Activated T-helper 9 cell treated with anti-CD3 and anti-CD28 coated beads, Interleukin-2, amount 50 U/mL, for 16 hours (primary cell): Measurements from ENCODE around the gene PRSS1.
"Not testable (repeated sequence)": the region's sequence is repeated elsewhere in the genome, so short reads cannot be mapped to it uniquely, and the experiment has no call there.

Experiments used
- DNase-seq: peaks from one replicate; pipeline ENCODE4 v3.0.0-alpha.2; 2020; ENCODE audit warnings: low read depth

The PRSS1 gene

GRCh38 chr7:142773937-142774744, 24.9 kb downstream of the PRSS1 start:
- no peak for DNase-seq

DNA sequence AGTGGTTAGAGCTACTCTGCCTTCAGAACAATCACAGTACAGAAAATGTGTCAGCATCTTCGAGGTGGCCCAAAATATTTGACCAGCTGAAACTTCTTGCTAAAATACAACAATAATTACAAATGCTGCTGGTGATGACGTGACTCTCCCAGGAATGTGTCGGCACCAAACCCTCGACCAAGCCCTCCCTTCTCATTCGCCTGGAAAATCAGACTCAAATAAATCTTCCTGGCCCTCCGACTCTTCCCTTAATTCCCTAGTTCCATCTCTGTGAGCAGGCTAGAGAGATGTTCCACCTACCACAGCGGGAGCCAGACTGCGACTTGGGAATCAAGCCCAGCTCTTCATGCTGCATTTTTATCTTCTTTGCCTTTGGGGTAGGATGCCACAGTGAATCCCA, 25.6 kb downstream of the PRSS1 start:
- no peak for DNase-seq

DNA sequence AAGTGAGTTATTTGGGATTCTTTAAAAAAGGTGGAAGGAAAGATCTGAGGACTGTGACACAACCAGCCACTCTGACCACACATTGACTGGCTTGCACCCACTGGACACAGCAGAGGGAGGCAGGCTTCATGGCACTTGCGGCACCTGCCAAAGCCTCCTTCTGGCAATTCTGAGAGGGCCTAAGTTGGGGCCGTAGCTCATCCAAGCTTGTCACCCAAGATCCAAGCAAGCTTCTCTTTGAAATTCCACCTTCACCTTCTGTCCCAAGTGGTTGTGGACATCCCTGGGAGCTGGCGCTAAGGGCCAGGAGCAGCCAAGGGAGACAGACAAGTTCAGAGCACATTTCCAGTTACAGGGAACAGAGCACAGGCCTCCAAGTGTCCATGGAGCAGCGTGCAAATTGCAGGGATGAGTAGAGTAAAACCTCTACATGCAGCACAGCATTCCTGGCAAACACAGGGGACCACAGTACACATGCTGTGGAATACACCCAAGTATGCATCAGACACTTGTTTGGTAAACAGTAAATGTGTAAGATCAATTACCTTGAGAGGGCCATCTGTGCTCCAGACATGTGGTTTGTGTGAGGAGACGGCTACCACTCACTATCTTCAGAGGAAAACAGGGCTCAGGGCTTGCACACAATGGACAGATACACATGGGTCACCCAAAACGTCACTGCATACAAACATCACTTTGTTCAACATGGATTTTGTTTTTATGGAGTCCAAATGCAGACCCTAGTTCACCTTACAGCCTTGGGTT, 26.3 kb downstream of the PRSS1 start:
- not testable (repeated sequence) for DNase-seq

GRCh38 chr7:142776206-142776844, 27.1 kb downstream of the PRSS1 start:
- DNase-seq, result no peak

DNA sequence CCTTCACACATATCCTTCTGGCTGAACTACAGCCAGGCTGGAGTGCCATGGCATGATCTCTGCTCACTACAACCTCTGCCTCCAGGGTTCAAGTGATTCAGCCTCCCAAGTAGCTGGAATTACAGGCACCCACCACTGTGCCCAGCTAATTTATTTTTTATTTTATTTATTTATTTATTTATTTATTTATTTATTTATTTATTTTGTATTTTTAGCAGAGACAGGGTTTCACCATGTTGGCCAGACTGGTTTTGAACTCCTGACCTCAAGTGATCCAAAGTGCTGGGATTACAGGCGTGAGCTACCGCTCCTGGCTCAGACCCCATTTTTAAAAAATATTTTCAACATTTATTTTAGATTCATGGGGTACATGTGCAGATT, 27.6 kb downstream of the PRSS1 start:
- DNase-seq, result not testable (repeated sequence)

GRCh38 chr7:142777318-142777717, 28.0 kb downstream of the PRSS1 start:
- DNase-seq, result no peak

DNA sequence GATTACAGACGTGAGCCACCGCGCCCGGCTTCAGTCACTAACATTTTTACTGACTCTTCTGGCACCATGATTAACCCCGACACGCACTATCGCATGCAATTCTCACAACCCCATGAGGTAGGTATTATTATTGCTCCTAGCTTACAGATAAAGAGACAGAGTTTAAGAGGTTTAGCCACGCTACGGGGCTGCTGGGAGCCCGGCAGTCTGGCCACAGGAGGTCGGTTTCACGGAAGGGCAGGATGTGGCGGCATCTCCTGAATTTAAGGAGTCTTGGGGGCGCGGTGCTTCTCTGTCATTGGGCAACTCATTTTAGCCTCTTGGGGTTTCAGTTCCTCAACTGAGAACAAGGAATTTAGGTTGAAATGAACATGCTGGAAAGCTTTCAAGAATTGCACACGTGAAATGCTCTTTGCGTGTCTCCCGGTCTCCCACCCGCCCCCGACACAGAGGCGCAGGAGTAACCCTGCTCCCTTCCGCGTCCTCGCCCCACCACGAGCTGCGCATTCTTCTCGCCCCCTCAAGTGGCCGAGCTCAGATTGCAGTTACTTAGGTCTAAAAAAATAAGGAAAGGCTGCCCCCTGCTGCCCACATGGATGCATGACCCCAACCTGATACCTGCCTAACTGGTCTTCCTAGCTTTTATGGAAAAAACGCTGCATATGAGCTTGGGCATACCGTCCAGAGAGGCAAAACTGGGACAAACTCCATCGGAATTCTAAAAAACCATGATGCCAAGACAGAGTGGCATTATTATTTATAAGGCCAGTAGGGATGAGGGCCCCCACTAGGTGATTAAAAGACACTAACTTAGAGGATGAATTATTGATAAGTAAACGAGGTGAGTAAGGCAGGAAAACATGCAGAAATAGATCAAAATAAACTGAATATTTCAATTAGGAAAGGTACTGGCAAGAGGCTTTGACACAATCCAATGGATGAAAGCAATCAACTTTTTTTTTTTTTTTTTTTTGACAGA, 33.9 kb downstream of the PRSS1 start:
- peak; percentile 61 for DNase-seq

- DNase-seq, result no peak
These were observed 34.8 kb downstream of the PRSS1 start for GRCh38 chr7:142784096-142784495.

DNA sequence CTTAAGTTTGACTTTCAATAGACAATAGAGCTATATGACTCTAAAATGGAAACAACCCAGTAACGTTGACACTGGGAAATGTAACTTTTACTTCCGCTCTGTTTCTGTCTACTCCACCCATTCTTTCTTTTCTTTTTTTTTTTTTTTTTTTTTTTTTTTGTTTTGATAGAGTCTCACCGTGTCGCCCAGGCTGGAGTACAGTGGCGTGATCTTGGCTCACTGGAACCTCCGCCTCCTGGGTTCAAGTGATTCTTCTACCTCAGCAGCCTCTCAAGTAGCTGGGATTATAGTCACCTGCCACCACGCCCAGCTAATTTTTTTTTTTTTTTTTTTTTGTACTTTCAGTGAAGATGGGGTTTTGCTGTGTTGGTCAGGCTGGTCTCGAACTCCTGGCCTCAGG, 35.4 kb downstream of the PRSS1 start:
- DNase-seq, result no peak

- DNase-seq, result peak; percentile 66
These were observed 36.6 kb downstream of the PRSS1 start for GRCh38 chr7:142785841-142786250.

DNA sequence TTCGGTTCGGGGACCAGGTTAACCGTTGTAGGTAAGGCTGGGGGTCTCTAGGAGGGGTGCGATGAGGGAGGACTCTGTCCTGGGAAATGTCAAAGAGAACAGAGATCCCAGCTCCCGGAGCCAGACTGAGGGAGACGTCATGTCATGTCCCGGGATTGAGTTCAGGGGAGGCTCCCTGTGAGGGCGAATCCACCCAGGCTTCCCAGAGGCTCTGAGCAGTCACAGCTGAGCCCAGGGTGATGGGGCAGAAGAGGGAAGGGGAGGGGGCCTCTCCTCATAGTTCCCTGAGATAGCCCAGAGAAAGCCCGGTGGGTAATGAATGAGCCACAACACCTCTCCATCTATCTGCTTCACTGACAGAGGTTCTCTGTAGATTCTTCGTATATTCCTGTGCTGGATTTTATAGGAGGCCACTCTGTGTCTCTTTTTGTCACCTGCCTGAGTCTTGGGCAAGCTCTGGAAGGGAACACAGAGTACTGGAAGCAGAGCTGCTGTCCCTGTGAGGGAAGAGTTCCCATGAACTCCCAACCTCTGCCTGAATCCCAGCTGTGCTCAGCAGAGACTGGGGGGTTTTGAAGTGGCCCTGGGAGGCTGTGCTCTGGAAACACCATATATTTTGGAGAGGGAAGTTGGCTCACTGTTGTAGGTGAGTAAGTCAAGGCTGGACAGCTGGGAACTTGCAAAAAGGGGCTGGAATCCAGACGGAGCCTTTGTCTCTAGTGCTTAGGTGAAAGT, 37.9 kb downstream of the PRSS1 start:
- DNase-seq, result no peak

- no peak for DNase-seq
These were observed 38.5 kb downstream of the PRSS1 start for GRCh38 chr7:142787783-142788182.

GRCh38 chr7:142788303-142789289, 39.3 kb downstream of the PRSS1 start:
- no peak for DNase-seq

DNA sequence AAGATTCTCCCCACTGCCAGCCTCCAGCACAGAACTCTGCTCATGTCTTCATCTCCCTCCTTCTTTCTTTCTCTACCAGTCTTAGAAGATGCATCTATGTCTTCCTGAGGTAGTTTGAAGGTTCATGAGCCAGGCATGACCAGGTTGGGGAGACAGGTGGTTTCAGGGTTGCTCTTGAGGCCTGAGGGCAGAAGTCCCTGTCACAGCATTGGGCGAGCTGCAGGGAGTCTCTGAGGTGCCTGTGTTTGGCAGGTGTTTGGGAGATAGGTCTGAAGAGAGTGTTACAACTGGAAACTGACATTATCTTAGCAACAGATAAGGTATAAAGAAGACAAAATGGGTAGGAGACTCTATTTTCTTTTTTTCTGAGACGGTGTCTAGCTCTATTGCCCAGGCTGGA, 40.2 kb downstream of the PRSS1 start:
- DNase-seq, result no peak

DNA sequence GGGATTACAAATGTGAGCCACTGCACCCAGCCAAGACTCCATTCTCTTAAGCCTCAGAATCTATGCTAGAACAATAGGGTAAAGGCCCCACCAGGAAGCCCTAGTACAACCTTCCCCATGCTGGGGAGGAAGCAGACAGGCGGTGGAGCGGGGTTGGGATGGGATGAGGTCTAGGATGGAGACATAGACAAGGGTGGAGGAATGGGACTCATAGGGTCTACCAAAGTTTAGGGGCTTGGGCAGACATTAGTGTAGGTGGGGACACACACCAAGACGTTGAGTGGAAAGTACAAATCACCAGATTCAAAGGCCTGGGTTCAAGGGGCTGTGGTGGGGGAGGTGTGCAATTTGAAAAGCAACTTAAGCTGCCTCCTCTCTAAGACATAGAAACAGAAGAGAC, 40.8 kb downstream of the PRSS1 start:
- no peak for DNase-seq

GRCh38 chr7:142790555-142790954, 41.3 kb downstream of the PRSS1 start:
- no peak for DNase-seq

GRCh38 chr7:142791502-142791901, 42.2 kb downstream of the PRSS1 start:
- no peak for DNase-seq

DNA sequence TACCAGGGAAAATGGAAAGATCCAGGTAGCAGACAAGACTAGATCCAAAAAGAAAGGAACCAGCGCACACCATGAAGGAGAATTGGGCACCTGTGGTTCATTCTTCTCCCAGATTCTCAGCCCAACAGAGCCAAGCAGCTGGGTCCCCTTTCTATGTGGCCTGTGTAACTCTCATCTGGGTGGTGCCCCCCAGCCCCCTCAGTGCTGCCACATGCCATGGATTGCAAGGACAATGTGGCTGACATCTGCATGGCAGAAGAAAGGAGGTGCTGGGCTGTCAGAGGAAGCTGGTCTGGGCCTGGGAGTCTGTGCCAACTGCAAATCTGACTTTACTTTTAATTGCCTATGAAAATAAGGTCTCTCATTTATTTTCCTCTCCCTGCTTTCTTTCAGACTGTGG, 42.9 kb downstream of the PRSS1 start:
- DNase-seq, result no peak

DNA sequence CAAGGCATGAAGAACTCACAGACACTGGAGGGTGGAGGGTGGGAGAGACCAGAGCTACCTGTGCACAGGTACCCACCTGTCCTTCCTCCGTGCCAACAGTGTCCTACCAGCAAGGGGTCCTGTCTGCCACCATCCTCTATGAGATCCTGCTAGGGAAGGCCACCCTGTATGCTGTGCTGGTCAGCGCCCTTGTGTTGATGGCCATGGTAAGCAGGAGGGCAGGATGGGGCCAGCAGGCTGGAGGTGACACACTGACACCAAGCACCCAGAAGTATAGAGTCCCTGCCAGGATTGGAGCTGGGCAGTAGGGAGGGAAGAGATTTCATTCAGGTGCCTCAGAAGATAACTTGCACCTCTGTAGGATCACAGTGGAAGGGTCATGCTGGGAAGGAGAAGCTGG, 43.3 kb downstream of the PRSS1 start:
- no peak for DNase-seq

GRCh38 chr7:142793156-142793555, 43.9 kb downstream of the PRSS1 start:
- no peak for DNase-seq
